H9 (cell line): ENCODE results near the gene PLD4. TPM values are rescaled to one million over a fixed set of nuclear protein-coding genes. Genes with fewer than 3 reads are reported as not detected.

Source experiments
- DNase-seq: peaks from one replicate; pipeline ENCODE4 v3.0.0-alpha.2; 2017
- H2AFZ ChIP-seq: one replicate; pipeline ENCODE4 v1.6.1; 2013; ENCODE audit warnings: mild to moderate bottlenecking, low read length, control low read depth, moderate library complexity
- H2AK5ac ChIP-seq: 2 replicates; pipeline ENCODE4 v1.6.1; 2013; ENCODE audit warnings: low read length, control low read depth, mixed read lengths; ENCODE audit not compliant: insufficient read length
- H2BK120ac ChIP-seq: one replicate; pipeline ENCODE4 v1.6.1; 2013; ENCODE audit warnings: low read depth, mild to moderate bottlenecking, low read length, control low read depth, inconsistent platforms; ENCODE audit not compliant: poor library complexity, severe bottlenecking
- H2BK12ac ChIP-seq: 2 replicates; pipeline ENCODE4 v1.6.1; 2013; ENCODE audit warnings: low read length, control low read depth, mixed read lengths, low read depth; ENCODE audit not compliant: insufficient read length
- H2BK15ac ChIP-seq: 2 replicates; pipeline ENCODE4 v1.6.1; 2013; ENCODE audit warnings: low read depth, low read length, control low read depth
- H2BK20ac ChIP-seq: one replicate; pipeline ENCODE4 v1.6.1; 2013; ENCODE audit warnings: low read depth, mild to moderate bottlenecking, low read length, control low read depth, inconsistent platforms; ENCODE audit not compliant: poor library complexity, severe bottlenecking
- H2BK5ac ChIP-seq: 2 replicates; pipeline ENCODE4 v1.6.1; 2013; ENCODE audit warnings: low read length, control low read depth, mixed read lengths; ENCODE audit not compliant: insufficient read length
- H3K14ac ChIP-seq: 2 replicates; pipeline ENCODE4 v1.6.1; 2013; ENCODE audit warnings: low read length, control low read depth; ENCODE audit not compliant: insufficient read depth
- H3K18ac ChIP-seq: 2 replicates; pipeline ENCODE4 v1.6.1; 2013; ENCODE audit warnings: low read depth, mild to moderate bottlenecking, mixed read lengths, low read length, control low read depth; ENCODE audit not compliant: insufficient read length
- H3K23ac ChIP-seq: 2 replicates; pipeline ENCODE4 v1.6.1; 2013; ENCODE audit warnings: low read length, control low read depth, mixed read lengths, low read depth; ENCODE audit not compliant: insufficient read length
- H3K23me2 ChIP-seq: 2 replicates; pipeline ENCODE4 v1.6.1; 2013; ENCODE audit warnings: low read depth, mild to moderate bottlenecking, mixed read lengths, low read length, control low read depth; ENCODE audit not compliant: insufficient read length, poor library complexity, severe bottlenecking
- H3K27ac ChIP-seq: 2 replicates; pipeline ENCODE4 v1.5.1; 2013; ENCODE audit warnings: low read length, control low read depth, mixed read lengths, low read depth; ENCODE audit not compliant: insufficient read length
- H3K27me3 ChIP-seq: 2 replicates; pipeline ENCODE4 v1.6.1; 2013; ENCODE audit warnings: low read length, control low read depth, inconsistent platforms; ENCODE audit not compliant: insufficient read depth
- H3K4ac ChIP-seq: 2 replicates; pipeline ENCODE4 v1.6.1; 2013; ENCODE audit warnings: low read depth, mild to moderate bottlenecking, control low read depth, inconsistent platforms, low read length, moderate library complexity
- H3K4me1 ChIP-seq: 2 replicates; pipeline ENCODE4 v1.6.1; 2013; ENCODE audit warnings: low read length, control low read depth, inconsistent platforms; ENCODE audit not compliant: insufficient read depth
- H3K4me2 ChIP-seq: 2 replicates; pipeline ENCODE4 v1.6.1; 2013; ENCODE audit warnings: low read length, control low read depth, mixed read lengths; ENCODE audit not compliant: insufficient read length, insufficient read depth
- H3K56ac ChIP-seq: 2 replicates; pipeline ENCODE4 v1.6.1; 2013; ENCODE audit warnings: low read depth, mild to moderate bottlenecking, mixed read lengths, low read length, control low read depth; ENCODE audit not compliant: insufficient read length
- H3K79me1 ChIP-seq: 2 replicates; pipeline ENCODE4 v1.6.1; 2013; ENCODE audit warnings: low read depth, mild to moderate bottlenecking, moderate library complexity, low read length, control low read depth, inconsistent platforms; ENCODE audit not compliant: insufficient read depth, poor library complexity, severe bottlenecking
- H3K79me2 ChIP-seq: 2 replicates; pipeline ENCODE4 v1.6.1; 2013; ENCODE audit warnings: low read length, control low read depth, inconsistent platforms; ENCODE audit not compliant: insufficient read depth
- H3K9ac ChIP-seq: 2 replicates; pipeline ENCODE4 v1.6.1; 2013; ENCODE audit warnings: low read length, control low read depth, mixed read lengths; ENCODE audit not compliant: insufficient read length; ENCODE audit errors: extremely low read depth
- H3K9me3 ChIP-seq: one replicate; pipeline ENCODE4 v1.6.1; 2013; ENCODE audit warnings: low read depth, low read length, inconsistent platforms; ENCODE audit not compliant: control insufficient read depth
- H3T11ph ChIP-seq: one replicate; pipeline ENCODE4 v1.6.1; 2013; ENCODE audit warnings: mild to moderate bottlenecking, low read length, control low read depth, inconsistent platforms
- H4K20me1 ChIP-seq: one replicate; pipeline ENCODE4 v1.6.1; 2013; ENCODE audit not compliant: control insufficient read depth, insufficient read length, insufficient read depth
- H4K5ac ChIP-seq: 2 replicates; pipeline ENCODE4 v1.6.1; 2013; ENCODE audit warnings: low read depth, mild to moderate bottlenecking, mixed read lengths, low read length, control low read depth; ENCODE audit not compliant: insufficient read length
- H4K8ac ChIP-seq: replicated peaks from 2 replicates; pipeline ENCODE4 v1.6.1; 2013; ENCODE audit warnings: low read length, control low read depth, mixed read lengths, low read depth; ENCODE audit not compliant: insufficient read length
- H4K91ac ChIP-seq: 2 replicates; pipeline ENCODE4 v1.6.1; 2013; ENCODE audit warnings: low read depth, mild to moderate bottlenecking, moderate library complexity, mixed read lengths, low read length, control low read depth; ENCODE audit not compliant: insufficient read length
- H3K27ac Mint-ChIP-seq, 3 experiments: 2 replicates in 2 of 3; 3 replicates in 1 of 3; pipeline ENCODE4 v1.8.0; 2020 to 2021; ENCODE audit warnings: mixed read lengths in 3 of 3, mild to moderate bottlenecking in 1 of 3, moderate library complexity in 1 of 3
- H3K27me3 Mint-ChIP-seq: 2 replicates; pipeline ENCODE4 v1.8.0; 2021; ENCODE audit warnings: low read depth, mild to moderate bottlenecking, moderate library complexity, mixed read lengths
- H3K36me3 Mint-ChIP-seq, 3 experiments: 2 replicates in 2 of 3; 3 replicates in 1 of 3; pipeline ENCODE4 v1.8.0; 2020 to 2021; ENCODE audit warnings: low read depth in 3 of 3, mixed read lengths in 3 of 3; ENCODE audit not compliant: insufficient read depth in 1 of 3
- H3K4me1 Mint-ChIP-seq, 2 experiments: 2 replicates each; pipeline ENCODE4 v1.8.0; 2020; ENCODE audit warnings: mixed read lengths in 2 of 2
- H3K4me3 Mint-ChIP-seq, 2 experiments: 2 replicates in 1 of 2; 3 replicates in 1 of 2; pipeline ENCODE4 v1.8.0; 2020 to 2021; ENCODE audit warnings: mild to moderate bottlenecking in 2 of 2, mixed read lengths in 2 of 2, moderate library complexity in 1 of 2
- H3K9me3 Mint-ChIP-seq, 2 experiments: 2 replicates in 1 of 2; 3 replicates in 1 of 2; pipeline ENCODE4 v1.8.0; 2020; ENCODE audit warnings: mild to moderate bottlenecking in 2 of 2, mixed read lengths in 2 of 2, moderate library complexity in 1 of 2
- CTCF ChIP-seq: fragments of 200-600 bp; sonication (generic); conservative IDR thresholded peaks from 3 replicates; pipeline ENCODE4 v1.8.0; 2021; ENCODE audit warnings: antibody characterized with exemption, mild to moderate bottlenecking
- WGBS: extraction: QIAGEN DNeasy Blood & Tissue Kit; methylation state at CpG from one replicate; pipeline ENCODE4 v1.1.7; 2013; ENCODE audit warnings: missing lambda C conversion rate, low lambda C conversion rate, mixed read lengths; ENCODE audit not compliant: insufficient read length; ENCODE audit errors: extremely low coverage; 5-methylcytosine and 5-hydroxymethylcytosine counted together
- total RNA-seq: library from RNA; stranded (reverse); gene quantifications from 2 replicates; pipeline ENCODE4 v1.2.1, GENCODE V29; 2021

Gene PLD4
- total RNA-seq, 1 experiment from 2014 or later: not detected

DNA sequence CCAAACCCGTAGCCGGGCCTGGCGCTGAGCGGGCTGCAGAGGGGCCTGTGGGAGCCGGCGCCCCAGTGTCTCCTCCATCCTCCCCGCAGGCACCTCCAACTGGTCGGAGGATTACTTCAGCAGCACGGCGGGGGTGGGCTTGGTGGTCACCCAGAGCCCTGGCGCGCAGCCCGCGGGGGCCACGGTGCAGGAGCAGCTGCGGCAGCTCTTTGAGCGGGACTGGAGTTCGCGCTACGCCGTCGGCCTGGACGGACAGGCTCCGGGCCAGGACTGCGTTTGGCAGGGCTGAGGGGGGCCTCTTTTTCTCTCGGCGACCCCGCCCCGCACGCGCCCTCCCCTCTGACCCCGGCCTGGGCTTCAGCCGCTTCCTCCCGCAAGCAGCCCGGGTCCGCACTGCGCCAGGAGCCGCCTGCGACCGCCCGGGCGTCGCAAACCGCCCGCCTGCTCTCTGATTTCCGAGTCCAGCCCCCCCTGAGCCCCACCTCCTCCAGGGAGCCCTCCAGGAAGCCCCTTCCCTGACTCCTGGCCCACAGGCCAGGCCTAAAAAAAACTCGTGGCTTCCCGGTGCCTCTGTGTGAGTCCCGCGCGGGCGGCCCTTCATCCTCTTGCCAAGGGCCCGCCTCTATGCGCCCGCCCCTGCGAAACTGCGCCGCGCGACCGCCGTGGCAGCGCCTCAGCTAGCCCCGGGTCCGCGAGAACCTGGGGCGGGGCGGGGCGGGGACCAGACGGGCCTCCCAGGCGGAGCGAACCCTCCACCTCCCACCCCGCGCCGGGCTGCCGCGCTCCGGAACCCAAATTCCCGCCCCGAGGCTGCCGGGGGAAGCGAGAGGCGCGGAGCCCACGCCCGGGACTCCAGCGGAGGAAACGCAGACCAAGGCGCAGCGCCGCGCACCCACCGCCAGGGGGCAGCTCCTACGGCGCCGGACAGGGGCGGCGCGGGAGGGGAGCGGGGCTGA lies 8.3 kb downstream of the PLD4 start:
- Histone ChIP-seq H2AK5ac (no peak overlapping the region), H3K9ac (no peak overlapping the region), H4K91ac (no peak overlapping the region), H2BK15ac (no peak overlapping the region), H2AFZ (no peak overlapping the region), H3K23me2 (no peaks in the 10 kb centered on the region), H3K23ac (no peak overlapping the region), H2BK120ac (no peak overlapping the region), H2BK20ac (no peak overlapping the region), H4K20me1 (no peaks in the 10 kb centered on the region), H3K4ac (no peak overlapping the region), H3K27me3 (peaks cover 30% of the 10 kb centered on the region; the same call in 1 of the 2 replicates), H3K4me1 (no peaks in the 10 kb centered on the region), H3K18ac (no peak overlapping the region), H3K4me2 (peak overlapping the region; percentile 45), H2BK5ac (no peak overlapping the region), H3K56ac (no peak overlapping the region), H3K14ac (no peak overlapping the region), H3K79me1 (no peaks in the 10 kb centered on the region), H4K8ac (no peak overlapping the region), H3K79me2 (no peaks in the 10 kb centered on the region), H3K9me3 (no peaks in the 10 kb centered on the region), H3K27ac (no peak overlapping the region), H3T11ph (no peak overlapping the region), H4K5ac (no peak overlapping the region), H2BK12ac (no peak overlapping the region)
- TF ChIP-seq CTCF: peak; percentile 76
- H3K9me3 Mint-ChIP-seq: peaks cover 0 to under 1% of the 10 kb centered on the region in 2 experiments; a peak in 2 of 5 replicates
- DNase-seq: peak; percentile 75
- H3K36me3 Mint-ChIP-seq: no peaks in the 10 kb centered on the region
- peaks cover 2 to 12% of the 10 kb centered on the region in 2 experiments; a peak in 3 of 4 replicates for H3K4me1 Mint-ChIP-seq
- WGBS: no CpG with 5 or more reads among the region's 100 CpGs
- peak overlapping the region; percentile 56 to 74 for H3K4me3 Mint-ChIP-seq
- H3K27ac Mint-ChIP-seq: no peak overlapping the region
- H3K27me3 Mint-ChIP-seq: peaks cover 86% of the 10 kb centered on the region
